Astrocyte (in vitro differentiated cells and primary cell): ENCODE measurements around the gene ALPL. TPM values are rescaled to one million over a fixed set of nuclear protein-coding genes. Genes with fewer than 3 reads are reported as not detected.

Experiments used
- DNase-seq: peaks from one replicate; pipeline ENCODE4 v3.0.0-alpha.2; 2010; ENCODE audit warnings: low read depth
- FAIRE-seq: peaks from 2 replicates; lab custom pipeline; 2011; peaks lifted over from hg19 to GRCh38; lab: Jason Lieb, UNC
- H2AFZ ChIP-seq: 2 replicates; pipeline ENCODE4 v1.6.0; 2012; ENCODE audit warnings: low read depth, low read length, inconsistent platforms
- H3K27ac ChIP-seq: 2 replicates; pipeline ENCODE4 v1.5.1; 2011; ENCODE audit warnings: low read depth, low read length, inconsistent platforms
- H3K27me3 ChIP-seq: 2 replicates; pipeline ENCODE4 v1.6.0; 2011; ENCODE audit warnings: low read length, inconsistent platforms; ENCODE audit not compliant: insufficient read depth
- H3K36me3 ChIP-seq: 2 replicates; pipeline ENCODE4 v1.5.1; 2011; ENCODE audit warnings: low read length, inconsistent platforms; ENCODE audit not compliant: insufficient read depth
- H3K4me1 ChIP-seq: 2 replicates; pipeline ENCODE4 v1.5.1; 2011; ENCODE audit warnings: low read length, inconsistent platforms; ENCODE audit not compliant: insufficient read depth
- H3K4me2 ChIP-seq: 2 replicates; pipeline ENCODE4 v1.6.0; 2012; ENCODE audit warnings: low read length, inconsistent platforms
- H3K4me3 ChIP-seq: 2 replicates; pipeline ENCODE4 v1.5.1; 2011; ENCODE audit warnings: low read depth, mild to moderate bottlenecking, low read length, inconsistent platforms; ENCODE audit not compliant: insufficient read depth
- H3K79me2 ChIP-seq: 2 replicates; pipeline ENCODE4 v1.6.0; 2012; ENCODE audit warnings: mild to moderate bottlenecking, low read length, inconsistent platforms; ENCODE audit not compliant: insufficient read depth
- H3K9ac ChIP-seq: 2 replicates; pipeline ENCODE4 v1.6.0; 2012; ENCODE audit warnings: mild to moderate bottlenecking, low read length, inconsistent platforms
- H3K9me3 ChIP-seq: 2 replicates; pipeline ENCODE4 v1.5.1; 2012; ENCODE audit warnings: low read depth, mild to moderate bottlenecking, low read length, inconsistent platforms; ENCODE audit not compliant: insufficient read depth
- H4K20me1 ChIP-seq: 2 replicates; pipeline ENCODE4 v1.6.0; 2012; ENCODE audit warnings: low read length, inconsistent platforms; ENCODE audit not compliant: insufficient read depth
- H3K27ac Mint-ChIP-seq: one replicate; pipeline ENCODE4 v1.8.0; 2021; ENCODE audit warnings: mild to moderate bottlenecking, mixed read lengths; ENCODE audit not compliant: unreplicated experiment
- H3K27me3 Mint-ChIP-seq: one replicate; pipeline ENCODE4 v1.8.0; 2021; ENCODE audit warnings: low read depth, mixed read lengths; ENCODE audit not compliant: unreplicated experiment
- H3K36me3 Mint-ChIP-seq: one replicate; pipeline ENCODE4 v1.8.0; 2021; ENCODE audit warnings: low read depth, mixed read lengths; ENCODE audit not compliant: unreplicated experiment
- H3K4me1 Mint-ChIP-seq: one replicate; pipeline ENCODE4 v1.8.0; 2021; ENCODE audit warnings: low read depth, mixed read lengths; ENCODE audit not compliant: unreplicated experiment
- H3K4me3 Mint-ChIP-seq: one replicate; pipeline ENCODE4 v1.8.0; 2021; ENCODE audit warnings: mild to moderate bottlenecking, moderate library complexity, mixed read lengths; ENCODE audit not compliant: unreplicated experiment
- H3K9me3 Mint-ChIP-seq: one replicate; pipeline ENCODE4 v1.8.0; 2021; ENCODE audit warnings: mild to moderate bottlenecking, mixed read lengths; ENCODE audit not compliant: unreplicated experiment
- EZH2 ChIP-seq: IDR thresholded peaks from 2 replicates; pipeline ENCODE4 v1.6.1; 2012; ENCODE audit warnings: mild to moderate bottlenecking, low read length, inconsistent platforms; ENCODE audit not compliant: insufficient read depth
- total RNA-seq: library from RNA; stranded (reverse); gene quantifications from 2 replicates; pipeline ENCODE4 v1.2.1, GENCODE V29; 2021
- TF ChIP-seq, protein P1 (sequence below): IDR thresholded peaks from 2 replicates; pipeline ENCODE4 v1.5.1; 2011; ENCODE audit warnings: low read depth, mild to moderate bottlenecking, inconsistent platforms, low read length, moderate library complexity; ENCODE audit not compliant: insufficient read depth

ALPL gene
- total RNA-seq, 1 donor from 2014 or later: 24.3 TPM

DNA sequence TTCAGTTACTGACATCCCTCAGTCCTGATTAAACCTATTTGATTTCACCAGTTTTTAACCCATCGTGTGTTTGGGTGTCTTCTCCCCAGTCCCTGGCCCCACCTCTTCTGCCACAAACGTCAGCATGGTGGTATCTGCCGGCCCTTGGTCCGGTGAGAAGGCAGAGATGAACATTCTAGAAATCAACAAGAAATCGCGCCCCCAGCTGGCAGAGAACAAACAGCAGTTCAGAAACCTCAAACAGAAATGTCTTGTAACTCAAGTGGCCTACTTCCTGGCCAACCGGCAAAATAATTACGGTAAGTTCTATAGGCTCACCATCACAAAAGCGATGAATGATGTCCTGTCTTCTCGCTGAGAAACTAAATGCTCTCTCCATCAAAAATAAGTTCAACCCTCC lies 40.6 kb upstream of the ALPL start:
- Histone ChIP-seq H3K9me3 (no peaks in the 10 kb centered on the region), H3K9ac (no peak overlapping the region), H3K27me3 (no peaks in the 10 kb centered on the region), H3K79me2 (no peaks in the 10 kb centered on the region), H3K4me2 (no peak overlapping the region), H4K20me1 (no peaks in the 10 kb centered on the region), H2AFZ (no peak overlapping the region), H3K36me3 (no peaks in the 10 kb centered on the region), H3K27ac (no peak overlapping the region), H3K4me3 (no peak overlapping the region), H3K4me1 (peaks cover 2% of the 10 kb centered on the region)
- Mint-ChIP-seq H3K27ac (no peak overlapping the region), H3K9me3 (peaks cover 1% of the 10 kb centered on the region), H3K36me3 (peaks cover 21% of the 10 kb centered on the region), H3K4me1 (no peaks in the 10 kb centered on the region), H3K4me3 (no peak overlapping the region), H3K27me3 (peaks cover 29% of the 10 kb centered on the region)
- TF ChIP-seq EZH2: no peak
- TF ChIP-seq, protein P1, sequence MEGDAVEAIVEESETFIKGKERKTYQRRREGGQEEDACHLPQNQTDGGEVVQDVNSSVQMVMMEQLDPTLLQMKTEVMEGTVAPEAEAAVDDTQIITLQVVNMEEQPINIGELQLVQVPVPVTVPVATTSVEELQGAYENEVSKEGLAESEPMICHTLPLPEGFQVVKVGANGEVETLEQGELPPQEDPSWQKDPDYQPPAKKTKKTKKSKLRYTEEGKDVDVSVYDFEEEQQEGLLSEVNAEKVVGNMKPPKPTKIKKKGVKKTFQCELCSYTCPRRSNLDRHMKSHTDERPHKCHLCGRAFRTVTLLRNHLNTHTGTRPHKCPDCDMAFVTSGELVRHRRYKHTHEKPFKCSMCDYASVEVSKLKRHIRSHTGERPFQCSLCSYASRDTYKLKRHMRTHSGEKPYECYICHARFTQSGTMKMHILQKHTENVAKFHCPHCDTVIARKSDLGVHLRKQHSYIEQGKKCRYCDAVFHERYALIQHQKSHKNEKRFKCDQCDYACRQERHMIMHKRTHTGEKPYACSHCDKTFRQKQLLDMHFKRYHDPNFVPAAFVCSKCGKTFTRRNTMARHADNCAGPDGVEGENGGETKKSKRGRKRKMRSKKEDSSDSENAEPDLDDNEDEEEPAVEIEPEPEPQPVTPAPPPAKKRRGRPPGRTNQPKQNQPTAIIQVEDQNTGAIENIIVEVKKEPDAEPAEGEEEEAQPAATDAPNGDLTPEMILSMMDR: peak; percentile 10
- DNase-seq (no peak), FAIRE-seq (no peak)

DNA sequence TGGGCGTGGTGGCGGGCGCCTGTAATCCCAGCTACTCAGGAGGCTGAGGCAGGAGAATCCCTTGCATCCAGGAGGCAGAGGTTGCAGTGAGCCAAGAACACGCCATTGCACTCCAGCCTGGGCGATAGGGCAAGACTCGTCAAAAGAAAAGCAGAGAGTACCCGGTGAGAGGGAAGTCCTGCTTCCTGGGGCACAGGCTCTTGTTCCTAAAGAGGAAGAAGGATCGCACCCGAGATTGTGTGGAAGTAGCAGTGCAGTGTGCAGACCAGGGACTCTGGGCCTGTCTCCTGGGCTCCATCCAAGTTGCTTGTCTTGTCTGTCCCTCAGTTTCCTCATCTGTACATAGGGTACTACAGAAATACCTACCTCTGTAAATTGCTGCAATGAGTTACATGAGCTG lies 39.6 kb upstream of the ALPL start:
- no peak for TF ChIP-seq EZH2
- TF ChIP-seq, protein P1: no peak
- no peaks in the 10 kb centered on the region for H3K79me2 ChIP-seq
- Mint-ChIP-seq H3K27me3 (peaks cover 29% of the 10 kb centered on the region), H3K4me3 (no peak overlapping the region), H3K4me1 (no peaks in the 10 kb centered on the region), H3K36me3 (peaks cover 21% of the 10 kb centered on the region), H3K27ac (no peak overlapping the region), H3K9me3 (peaks cover 1% of the 10 kb centered on the region)
- no peaks in the 10 kb centered on the region for H3K9me3 ChIP-seq
- H3K27me3 ChIP-seq: no peaks in the 10 kb centered on the region
- FAIRE-seq: no peak
- no peak overlapping the region for H2AFZ ChIP-seq
- H3K36me3 ChIP-seq: no peaks in the 10 kb centered on the region
- no peak overlapping the region for H3K4me3 ChIP-seq
- H3K9ac ChIP-seq: no peak overlapping the region
- no peaks in the 10 kb centered on the region for H4K20me1 ChIP-seq
- DNase-seq: no peak
- peaks cover 2% of the 10 kb centered on the region for H3K4me1 ChIP-seq
- H3K4me2 ChIP-seq: no peak overlapping the region
- H3K27ac ChIP-seq: no peak overlapping the region

DNA sequence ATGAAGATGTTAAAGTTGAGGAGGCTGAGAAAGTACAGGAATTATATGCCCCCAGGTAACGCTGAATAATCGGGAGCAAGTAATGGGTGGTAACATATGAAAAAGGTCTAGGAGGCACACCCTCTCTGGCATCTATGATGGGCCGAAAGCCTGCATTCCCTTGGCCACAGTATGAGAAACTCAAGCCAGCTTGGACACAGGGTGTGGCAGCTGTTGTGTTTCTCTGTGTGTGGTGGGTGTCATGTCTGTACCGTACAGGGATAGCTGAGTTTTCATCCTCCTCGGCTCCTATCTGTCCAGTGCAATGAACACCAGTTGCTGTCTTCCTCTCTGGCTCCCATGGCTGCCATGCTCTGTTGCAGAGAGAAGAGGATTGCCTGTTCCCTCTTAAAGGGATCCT lies 36.4 kb upstream of the ALPL start:
- H3K4me1 Mint-ChIP-seq: no peaks in the 10 kb centered on the region
- H3K4me3 Mint-ChIP-seq: no peak overlapping the region
- Histone ChIP-seq H4K20me1 (no peaks in the 10 kb centered on the region), H3K4me2 (no peak overlapping the region), H3K79me2 (no peaks in the 10 kb centered on the region), H3K9ac (no peak overlapping the region), H3K36me3 (no peaks in the 10 kb centered on the region), H2AFZ (no peak overlapping the region), H3K27me3 (no peaks in the 10 kb centered on the region), H3K27ac (no peak overlapping the region), H3K4me3 (no peak overlapping the region), H3K9me3 (no peaks in the 10 kb centered on the region), H3K4me1 (no peaks in the 10 kb centered on the region)
- H3K9me3 Mint-ChIP-seq: peaks cover 1% of the 10 kb centered on the region
- H3K36me3 Mint-ChIP-seq: peaks cover 27% of the 10 kb centered on the region
- DNase-seq (no peak), FAIRE-seq (no peak)
- TF ChIP-seq, protein P1: no peak
- TF ChIP-seq EZH2: no peak
- no peak overlapping the region for H3K27ac Mint-ChIP-seq
- H3K27me3 Mint-ChIP-seq: peaks cover 42% of the 10 kb centered on the region
